K562 (cell line): Measurements from ENCODE around the gene LPIN1. TPM values are rescaled to one million over a fixed set of nuclear protein-coding genes. Genes with fewer than 3 reads are reported as not detected.

Source experiments
- ATF4 ChIP-seq: fragments of 450-650 bp; formaldehyde crosslinking; IDR thresholded peaks from 2 replicates; pipeline ENCODE4 v1.4.0; 2022; ENCODE audit warnings: mild to moderate bottlenecking, moderate library complexity
- BHLHE40 ChIP-seq: IDR thresholded peaks from 2 replicates; pipeline ENCODE4 v1.6.1; 2011; ENCODE audit warnings: low read length, improper control_type of control experiment
- BRCA1 ChIP-seq, 2 experiments: fragments of 450-650 bp in 1 of 2; sonication (generic) in 1 of 2; formaldehyde crosslinking in 1 of 2; IDR thresholded peaks; 2 replicates each; pipeline versions ENCODE4 v1.5.0 to v1.6.1; 2017 to 2020; ENCODE audit warnings: mild to moderate bottlenecking in 1 of 2, missing genetic modification reagents in 1 of 2
- CAMTA2 ChIP-seq: fragments of 250-450 bp; sonication (Bioruptor Pico); conservative IDR thresholded peaks from 2 replicates; pipeline ENCODE4 v1.5.1; 2022
- CGGBP1 ChIP-seq: fragments of 250-450 bp; sonication (Bioruptor Pico); IDR thresholded peaks from 2 replicates; pipeline ENCODE4 v1.9.0; 2021; ENCODE audit warnings: mild to moderate bottlenecking
- DDX20 ChIP-seq: fragments of 450-650 bp; IDR thresholded peaks from 2 replicates; pipeline ENCODE4 v1.6.1; 2016; ENCODE audit warnings: missing genetic modification characterization, low read depth, mild to moderate bottlenecking, missing compliant biosample characterization, moderate library complexity
- DIDO1 ChIP-seq: fragments of 450-650 bp; IDR thresholded peaks from 2 replicates; pipeline ENCODE4 v1.6.1; 2016; ENCODE audit warnings: low read depth, missing biosample characterization, missing genetic modification characterization
- HDAC8 ChIP-seq: fragments of 450-650 bp; IDR thresholded peaks from 2 replicates; pipeline ENCODE4 v1.6.1; 2016; ENCODE audit warnings: mild to moderate bottlenecking, missing genetic modification characterization, moderate library complexity, missing compliant biosample characterization
- HIVEP1 ChIP-seq: fragments of 250-450 bp; sonication (Bioruptor Pico); IDR thresholded peaks from 2 replicates; pipeline ENCODE4 v1.4.0; 2020; ENCODE audit warnings: mild to moderate bottlenecking
- HMBOX1 ChIP-seq: sonication (generic); IDR thresholded peaks from 2 replicates; pipeline ENCODE4 v1.6.1; 2016
- MEF2A ChIP-seq: IDR thresholded peaks from 2 replicates; pipeline ENCODE4 v1.6.1; 2011; ENCODE audit warnings: low read depth, mild to moderate bottlenecking, low read length, moderate library complexity; ENCODE audit not compliant: control insufficient read depth
- RFX1 ChIP-seq: fragments of 450-650 bp; IDR thresholded peaks from 2 replicates; pipeline ENCODE4 v1.6.1; 2016; ENCODE audit warnings: mild to moderate bottlenecking, moderate library complexity
- SNAPC5 ChIP-seq: fragments of 250-450 bp; sonication (Bioruptor Pico); IDR thresholded peaks from 2 replicates; pipeline ENCODE4 v1.8.0; 2021; ENCODE audit warnings: moderate library complexity, mild to moderate bottlenecking, inconsistent platforms
- ZNF280B ChIP-seq: fragments of 250-450 bp; sonication (Bioruptor Pico); IDR thresholded peaks from 2 replicates; pipeline ENCODE4 v1.5.1; 2021; ENCODE audit warnings: mild to moderate bottlenecking
- polyA plus RNA-seq, 8 experiments: library from polyadenylated mRNA; depleted of rRNA in 4 of 8; stranded (reverse) in 5 of 8; unstranded in 3 of 8; fragments of >200 nt; fragmentation: Nextera tagmentation in 2 of 8; fragmentation: Illumina TruSeq in 1 of 8; extraction: Ambion mirVana in 2 of 8; extraction: Trizol in 1 of 8; gene quantifications; 2 replicates each; pipeline versions ENCODE4 v1.2.1 to v1.2.3, GENCODE V29; 2011 to 2014; ENCODE audit warnings: inconsistent platforms in 1 of 8, missing spikeins in 1 of 8
- total RNA-seq, 7 experiments: library from RNA; depleted of rRNA in 6 of 7; stranded (reverse); fragments of >200 nt in 6 of 7; fragmentation: Illumina TruSeq in 2 of 7; extraction: Trizol in 2 of 7; gene quantifications; 2 replicates each; pipeline versions ENCODE4 v1.2.1 to v1.2.3, GENCODE V29; 2011 to 2021; ENCODE audit warnings: low replicate concordance in 1 of 7
- TF ChIP-seq, protein P1 (sequence below): fragments of 200-800 bp; sonication (Bioruptor generic); IDR thresholded peaks from 2 replicates; pipeline ENCODE4 v1.6.1; 2016; ENCODE audit warnings: missing genetic modification characterization, missing compliant biosample characterization
- TF ChIP-seq, protein P2 (sequence below): fragments of 250-450 bp; sonication (Bioruptor Pico); IDR thresholded peaks from 2 replicates; pipeline ENCODE4 v1.5.0; 2020; ENCODE audit warnings: mild to moderate bottlenecking, borderline replicate concordance

The LPIN1 gene
- total and polyA plus RNA-seq, 9 of the 15 experiments (the other 6 are each of a cell fraction or from before 2014, with no cell fraction given), result 9.2 to 84.0 (median 27.8) TPM

GRCh38 chr2:11829947-11830707, 83.7 kb downstream of the LPIN1 start (continued):
- no peak for TF ChIP-seq HDAC8
- TF ChIP-seq RFX1, result no peak
- TF ChIP-seq SNAPC5 (CRISPR knock-in tag), result no peak
- TF ChIP-seq ATF4 (CRISPR knock-in tag), result no peak
- TF ChIP-seq HIVEP1, result 0 out of 2 replicates have a peak, but pooled peaks have one; percentile 47
- no peak for TF ChIP-seq DDX20 (tag)
- TF ChIP-seq CAMTA2 (CRISPR knock-in tag), result no peak
- TF ChIP-seq BHLHE40, result no peak
- TF ChIP-seq ZNF280B (CRISPR knock-in tag), result no peak
- TF ChIP-seq DIDO1 (tag), result no peak
- no peak for TF ChIP-seq MEF2A
- TF ChIP-seq, protein P1, sequence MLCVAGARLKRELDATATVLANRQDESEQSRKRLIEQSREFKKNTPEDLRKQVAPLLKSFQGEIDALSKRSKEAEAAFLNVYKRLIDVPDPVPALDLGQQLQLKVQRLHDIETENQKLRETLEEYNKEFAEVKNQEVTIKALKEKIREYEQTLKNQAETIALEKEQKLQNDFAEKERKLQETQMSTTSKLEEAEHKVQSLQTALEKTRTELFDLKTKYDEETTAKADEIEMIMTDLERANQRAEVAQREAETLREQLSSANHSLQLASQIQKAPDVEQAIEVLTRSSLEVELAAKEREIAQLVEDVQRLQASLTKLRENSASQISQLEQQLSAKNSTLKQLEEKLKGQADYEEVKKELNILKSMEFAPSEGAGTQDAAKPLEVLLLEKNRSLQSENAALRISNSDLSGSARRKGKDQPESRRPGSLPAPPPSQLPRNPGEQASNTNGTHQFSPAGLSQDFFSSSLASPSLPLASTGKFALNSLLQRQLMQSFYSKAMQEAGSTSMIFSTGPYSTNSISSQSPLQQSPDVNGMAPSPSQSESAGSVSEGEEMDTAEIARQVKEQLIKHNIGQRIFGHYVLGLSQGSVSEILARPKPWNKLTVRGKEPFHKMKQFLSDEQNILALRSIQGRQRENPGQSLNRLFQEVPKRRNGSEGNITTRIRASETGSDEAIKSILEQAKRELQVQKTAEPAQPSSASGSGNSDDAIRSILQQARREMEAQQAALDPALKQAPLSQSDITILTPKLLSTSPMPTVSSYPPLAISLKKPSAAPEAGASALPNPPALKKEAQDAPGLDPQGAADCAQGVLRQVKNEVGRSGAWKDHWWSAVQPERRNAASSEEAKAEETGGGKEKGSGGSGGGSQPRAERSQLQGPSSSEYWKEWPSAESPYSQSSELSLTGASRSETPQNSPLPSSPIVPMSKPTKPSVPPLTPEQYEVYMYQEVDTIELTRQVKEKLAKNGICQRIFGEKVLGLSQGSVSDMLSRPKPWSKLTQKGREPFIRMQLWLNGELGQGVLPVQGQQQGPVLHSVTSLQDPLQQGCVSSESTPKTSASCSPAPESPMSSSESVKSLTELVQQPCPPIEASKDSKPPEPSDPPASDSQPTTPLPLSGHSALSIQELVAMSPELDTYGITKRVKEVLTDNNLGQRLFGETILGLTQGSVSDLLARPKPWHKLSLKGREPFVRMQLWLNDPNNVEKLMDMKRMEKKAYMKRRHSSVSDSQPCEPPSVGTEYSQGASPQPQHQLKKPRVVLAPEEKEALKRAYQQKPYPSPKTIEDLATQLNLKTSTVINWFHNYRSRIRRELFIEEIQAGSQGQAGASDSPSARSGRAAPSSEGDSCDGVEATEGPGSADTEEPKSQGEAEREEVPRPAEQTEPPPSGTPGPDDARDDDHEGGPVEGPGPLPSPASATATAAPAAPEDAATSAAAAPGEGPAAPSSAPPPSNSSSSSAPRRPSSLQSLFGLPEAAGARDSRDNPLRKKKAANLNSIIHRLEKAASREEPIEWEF (CRISPR knock-in tag), result no peak
- TF ChIP-seq CGGBP1 (CRISPR knock-in tag), result no peak
- TF ChIP-seq HMBOX1, result no peak
- no peak for TF ChIP-seq BRCA1 (IDR thresholded peaks at IDR 0.05)
- no peak for TF ChIP-seq BRCA1 (CRISPR knock-in tag; IDR thresholded peaks at IDR 0.05)
- TF ChIP-seq, protein P2, sequence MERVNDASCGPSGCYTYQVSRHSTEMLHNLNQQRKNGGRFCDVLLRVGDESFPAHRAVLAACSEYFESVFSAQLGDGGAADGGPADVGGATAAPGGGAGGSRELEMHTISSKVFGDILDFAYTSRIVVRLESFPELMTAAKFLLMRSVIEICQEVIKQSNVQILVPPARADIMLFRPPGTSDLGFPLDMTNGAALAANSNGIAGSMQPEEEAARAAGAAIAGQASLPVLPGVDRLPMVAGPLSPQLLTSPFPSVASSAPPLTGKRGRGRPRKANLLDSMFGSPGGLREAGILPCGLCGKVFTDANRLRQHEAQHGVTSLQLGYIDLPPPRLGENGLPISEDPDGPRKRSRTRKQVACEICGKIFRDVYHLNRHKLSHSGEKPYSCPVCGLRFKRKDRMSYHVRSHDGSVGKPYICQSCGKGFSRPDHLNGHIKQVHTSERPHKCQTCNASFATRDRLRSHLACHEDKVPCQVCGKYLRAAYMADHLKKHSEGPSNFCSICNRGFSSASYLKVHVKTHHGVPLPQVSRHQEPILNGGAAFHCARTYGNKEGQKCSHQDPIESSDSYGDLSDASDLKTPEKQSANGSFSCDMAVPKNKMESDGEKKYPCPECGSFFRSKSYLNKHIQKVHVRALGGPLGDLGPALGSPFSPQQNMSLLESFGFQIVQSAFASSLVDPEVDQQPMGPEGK (CRISPR knock-in tag), result no peak
